ENCODE data around the gene SCN5A.

DNA sequence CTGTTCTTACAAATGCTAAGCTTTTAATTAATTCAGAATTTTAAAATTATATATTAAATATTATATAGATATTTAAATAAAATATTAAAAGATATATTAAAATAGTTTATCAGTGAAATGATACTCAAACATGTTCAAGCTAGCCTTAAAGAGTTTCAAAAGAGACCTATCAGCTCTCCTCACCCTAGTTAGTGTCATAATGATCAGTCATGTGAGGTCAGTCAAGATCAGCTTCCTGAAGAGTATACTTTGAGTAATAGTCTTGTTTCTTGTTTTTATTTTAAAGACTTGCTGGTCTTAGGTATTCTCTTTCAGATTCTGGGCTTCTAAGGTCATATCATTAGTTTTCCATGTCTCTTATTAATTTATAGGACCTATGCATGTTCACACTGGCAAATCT lies 138.9 kb downstream of the SCN5A start:
- no peak for TF ChIP-seq EZH2 (IDR thresholded peaks at IDR 0.05; ENCODE audit: insufficient read depth, poor library complexity, severe bottlenecking)
- TF ChIP-seq EZH2phosphoT487 (IDR thresholded peaks at IDR 0.05; ENCODE audit: insufficient read depth, low read depth) = no peak

Data from GM23248 (cell line).